ENCODE results near the gene FAM153A.
"Not testable (repeated sequence)": the region's sequence is repeated elsewhere in the genome, so short reads cannot be mapped to it uniquely, and the experiment has no call there.

FAM153A gene

DNA sequence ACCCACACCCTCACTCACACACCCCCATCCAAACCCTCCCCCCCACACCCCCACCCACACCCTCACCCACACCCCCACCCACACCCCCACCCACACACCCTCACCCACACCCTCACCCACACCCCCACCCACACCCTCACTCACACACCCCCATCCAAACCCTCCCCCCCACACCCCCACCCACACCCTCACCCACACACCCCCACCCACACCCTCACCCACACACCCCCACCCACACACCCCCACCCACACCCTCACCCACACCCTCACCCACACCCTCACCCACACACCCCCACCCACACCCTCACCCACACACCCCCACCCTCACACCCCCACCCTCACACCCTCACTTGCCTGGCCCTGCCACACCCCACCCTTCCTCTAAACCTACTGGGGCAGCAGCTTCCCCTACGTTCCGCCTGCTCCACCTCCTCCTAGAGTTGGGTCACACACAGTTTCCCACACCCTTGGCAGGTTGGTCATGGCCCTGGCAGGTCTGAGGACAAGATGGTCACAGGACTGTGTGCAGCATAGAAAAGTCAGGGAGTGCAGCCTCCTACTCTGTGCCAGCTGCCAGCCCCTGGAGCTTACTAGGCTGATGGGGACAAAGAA is 30.2 kb upstream of the FAM153A start:
- H3K79me2 ChIP-seq (ENCODE audit: control insufficient read depth, insufficient read depth, low read length); H3K4me2 ChIP-seq (ENCODE audit: low read length); H3K27me3 ChIP-seq (ENCODE audit: insufficient read depth, low read length, poor library complexity); H3K4me1 ChIP-seq (ENCODE audit: control insufficient read depth, low read depth, low read length); H2BK15ac ChIP-seq (replicated peaks; ENCODE audit: low read depth); H3K4ac ChIP-seq (ENCODE audit: low read depth, low read length); H4K5ac ChIP-seq (ENCODE audit: low read length); H3K56ac ChIP-seq (ENCODE audit: low read length); H3K18ac ChIP-seq (ENCODE audit: low read length); H2AK5ac ChIP-seq (ENCODE audit: low read length); H3K27ac ChIP-seq (ENCODE audit: low read depth, low read length); H3K4me3 ChIP-seq (ENCODE audit: low read length); H3K9ac ChIP-seq (ENCODE audit: low read length); H3K36me3 ChIP-seq (ENCODE audit: control insufficient read depth, insufficient read depth, low read length); H3K23ac ChIP-seq (ENCODE audit: low read length); DNase-seq; H4K8ac ChIP-seq (ENCODE audit: low read depth, low read length); H2BK120ac ChIP-seq (ENCODE audit: low read depth, low read length); H2BK5ac ChIP-seq (ENCODE audit: low read length); H3K79me1 ChIP-seq (ENCODE audit: low read length): not testable (repeated sequence)
- no CpG with 5 or more reads among the region's 2 CpGs for WGBS (ENCODE audit: extremely low coverage, insufficient coverage, low lambda C conversion rate)

GRCh38 chr5:177812160-177812743 is 29.6 kb upstream of the FAM153A start:
- H3K79me1 ChIP-seq (ENCODE audit: low read length); H3K56ac ChIP-seq (ENCODE audit: low read length); H3K4me3 ChIP-seq (ENCODE audit: low read length); H3K23ac ChIP-seq (ENCODE audit: low read length); DNase-seq; H3K4me1 ChIP-seq (ENCODE audit: control insufficient read depth, low read depth, low read length); H2BK120ac ChIP-seq (ENCODE audit: low read depth, low read length); H4K5ac ChIP-seq (ENCODE audit: low read length); H3K18ac ChIP-seq (ENCODE audit: low read length); H3K36me3 ChIP-seq (ENCODE audit: control insufficient read depth, insufficient read depth, low read length); H2AK5ac ChIP-seq (ENCODE audit: low read length); H3K4ac ChIP-seq (ENCODE audit: low read depth, low read length); H2BK15ac ChIP-seq (replicated peaks; ENCODE audit: low read depth); H3K9ac ChIP-seq (ENCODE audit: low read length); H4K8ac ChIP-seq (ENCODE audit: low read depth, low read length); H3K4me2 ChIP-seq (ENCODE audit: low read length); H2BK5ac ChIP-seq (ENCODE audit: low read length); H3K79me2 ChIP-seq (ENCODE audit: control insufficient read depth, insufficient read depth, low read length); H3K27me3 ChIP-seq (ENCODE audit: insufficient read depth, low read length, poor library complexity); H3K27ac ChIP-seq (ENCODE audit: low read depth, low read length): not testable (repeated sequence)
- whole genome bisulfite sequencing (ENCODE audit: extremely low coverage, insufficient coverage, low lambda C conversion rate), result no CpG with 5 or more reads among the region's 6 CpGs

DNA sequence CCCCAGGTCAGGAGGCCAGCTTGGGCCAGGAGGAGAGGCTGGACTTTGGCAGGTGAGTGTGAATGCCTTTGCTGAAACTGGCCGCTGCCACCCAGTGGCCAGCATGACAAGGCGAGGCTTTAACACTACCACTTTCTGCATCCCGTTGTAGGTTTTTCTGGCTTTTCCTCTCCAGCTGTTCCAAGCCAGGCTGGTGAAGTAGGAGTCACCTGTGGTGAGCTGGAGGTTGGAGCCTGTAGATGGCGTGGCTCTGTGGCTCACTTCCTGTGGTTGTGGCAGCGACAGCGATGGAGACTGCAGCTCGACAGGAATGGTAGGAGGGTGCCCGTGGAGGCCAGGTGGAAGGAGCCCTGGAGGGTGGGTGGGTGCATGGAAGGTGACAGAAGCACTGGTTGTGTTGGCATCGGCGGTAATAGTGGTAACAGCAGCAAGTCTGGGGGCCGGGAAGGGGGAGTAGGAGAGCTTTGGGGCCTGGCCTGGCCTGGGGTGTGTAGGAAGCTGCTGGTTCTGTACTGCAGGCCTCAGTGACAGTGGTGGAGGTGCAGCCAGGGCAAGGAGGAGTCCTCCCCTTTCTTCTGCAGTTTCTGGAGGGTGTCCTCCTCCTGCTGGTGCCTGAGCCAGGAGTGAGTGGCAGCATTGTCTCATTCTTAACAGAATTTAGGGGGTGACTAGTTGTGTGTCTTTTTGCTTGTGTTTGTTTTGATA is 26.7 kb upstream of the FAM153A start:
- not testable (repeated sequence) for DNase-seq; H2BK120ac ChIP-seq (ENCODE audit: low read depth, low read length); H3K79me2 ChIP-seq (ENCODE audit: control insufficient read depth, insufficient read depth, low read length); H3K27ac ChIP-seq (ENCODE audit: low read depth, low read length); H4K8ac ChIP-seq (ENCODE audit: low read depth, low read length); H3K18ac ChIP-seq (ENCODE audit: low read length); H2BK5ac ChIP-seq (ENCODE audit: low read length); H3K4me1 ChIP-seq (ENCODE audit: control insufficient read depth, low read depth, low read length); H2AK5ac ChIP-seq (ENCODE audit: low read length); H3K4me2 ChIP-seq (ENCODE audit: low read length); H3K4ac ChIP-seq (ENCODE audit: low read depth, low read length); H3K79me1 ChIP-seq (ENCODE audit: low read length); H3K9ac ChIP-seq (ENCODE audit: low read length); H3K56ac ChIP-seq (ENCODE audit: low read length); H3K23ac ChIP-seq (ENCODE audit: low read length); H4K5ac ChIP-seq (ENCODE audit: low read length); H3K27me3 ChIP-seq (ENCODE audit: insufficient read depth, low read length, poor library complexity); H3K36me3 ChIP-seq (ENCODE audit: control insufficient read depth, insufficient read depth, low read length); H3K4me3 ChIP-seq (ENCODE audit: low read length); H2BK15ac ChIP-seq (replicated peaks; ENCODE audit: low read depth)
- WGBS (ENCODE audit: extremely low coverage, insufficient coverage, low lambda C conversion rate), result no CpG with 5 or more reads among the region's 11 CpGs

GRCh38 chr5:177808420-177808819 is 25.7 kb upstream of the FAM153A start:
- not testable (repeated sequence) for H2BK120ac ChIP-seq (ENCODE audit: low read depth, low read length); H3K4me2 ChIP-seq (ENCODE audit: low read length); H2BK5ac ChIP-seq (ENCODE audit: low read length); H3K56ac ChIP-seq (ENCODE audit: low read length); DNase-seq; H3K79me1 ChIP-seq (ENCODE audit: low read length); H4K8ac ChIP-seq (ENCODE audit: low read depth, low read length); H3K4ac ChIP-seq (ENCODE audit: low read depth, low read length); H2AK5ac ChIP-seq (ENCODE audit: low read length); H3K23ac ChIP-seq (ENCODE audit: low read length); H3K4me1 ChIP-seq (ENCODE audit: control insufficient read depth, low read depth, low read length); H3K9ac ChIP-seq (ENCODE audit: low read length); H3K18ac ChIP-seq (ENCODE audit: low read length); H4K5ac ChIP-seq (ENCODE audit: low read length); H2BK15ac ChIP-seq (replicated peaks; ENCODE audit: low read depth); H3K79me2 ChIP-seq (ENCODE audit: control insufficient read depth, insufficient read depth, low read length); H3K27ac ChIP-seq (ENCODE audit: low read depth, low read length); H3K36me3 ChIP-seq (ENCODE audit: control insufficient read depth, insufficient read depth, low read length); H3K4me3 ChIP-seq (ENCODE audit: low read length); H3K27me3 ChIP-seq (ENCODE audit: insufficient read depth, low read length, poor library complexity)
- no CpG with 5 or more reads among the region's 12 CpGs for WGBS (ENCODE audit: extremely low coverage, insufficient coverage, low lambda C conversion rate)

DNA sequence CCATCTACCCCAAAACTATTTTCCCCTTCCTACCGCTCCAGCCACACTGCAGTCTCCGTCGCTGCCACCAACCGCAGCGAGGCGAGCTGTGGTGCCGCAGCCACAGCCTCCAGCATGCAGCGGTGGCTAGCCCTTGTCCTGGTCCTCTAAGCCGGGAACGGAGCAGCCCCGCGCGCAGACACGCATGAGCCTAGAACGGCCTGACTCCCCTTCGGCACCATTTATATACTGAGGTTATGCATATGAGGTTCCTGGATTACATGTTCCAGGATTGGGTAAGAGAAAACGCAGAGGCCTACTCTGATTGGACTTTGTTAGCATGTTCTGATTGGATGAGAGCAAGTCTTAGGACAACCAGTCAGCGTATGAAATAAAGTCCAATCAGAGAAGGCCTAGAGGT is 24.6 kb upstream of the FAM153A start:
- not testable (repeated sequence) for H3K56ac ChIP-seq (ENCODE audit: low read length); H3K4me2 ChIP-seq (ENCODE audit: low read length); H3K18ac ChIP-seq (ENCODE audit: low read length); H2BK120ac ChIP-seq (ENCODE audit: low read depth, low read length); H4K8ac ChIP-seq (ENCODE audit: low read depth, low read length); H3K23ac ChIP-seq (ENCODE audit: low read length); H4K5ac ChIP-seq (ENCODE audit: low read length); H3K27me3 ChIP-seq (ENCODE audit: insufficient read depth, low read length, poor library complexity); H3K4me1 ChIP-seq (ENCODE audit: control insufficient read depth, low read depth, low read length); H3K9ac ChIP-seq (ENCODE audit: low read length); H3K36me3 ChIP-seq (ENCODE audit: control insufficient read depth, insufficient read depth, low read length); H3K4ac ChIP-seq (ENCODE audit: low read depth, low read length); H2BK15ac ChIP-seq (replicated peaks; ENCODE audit: low read depth); H2AK5ac ChIP-seq (ENCODE audit: low read length); DNase-seq; H2BK5ac ChIP-seq (ENCODE audit: low read length); H3K4me3 ChIP-seq (ENCODE audit: low read length); H3K79me2 ChIP-seq (ENCODE audit: control insufficient read depth, insufficient read depth, low read length); H3K79me1 ChIP-seq (ENCODE audit: low read length); H3K27ac ChIP-seq (ENCODE audit: low read depth, low read length)
- no CpG with 5 or more reads among the region's 18 CpGs for WGBS (ENCODE audit: extremely low coverage, insufficient coverage, low lambda C conversion rate)
